Measurements from ENCODE around the gene DLGAP3.

The DLGAP3 gene

DNA sequence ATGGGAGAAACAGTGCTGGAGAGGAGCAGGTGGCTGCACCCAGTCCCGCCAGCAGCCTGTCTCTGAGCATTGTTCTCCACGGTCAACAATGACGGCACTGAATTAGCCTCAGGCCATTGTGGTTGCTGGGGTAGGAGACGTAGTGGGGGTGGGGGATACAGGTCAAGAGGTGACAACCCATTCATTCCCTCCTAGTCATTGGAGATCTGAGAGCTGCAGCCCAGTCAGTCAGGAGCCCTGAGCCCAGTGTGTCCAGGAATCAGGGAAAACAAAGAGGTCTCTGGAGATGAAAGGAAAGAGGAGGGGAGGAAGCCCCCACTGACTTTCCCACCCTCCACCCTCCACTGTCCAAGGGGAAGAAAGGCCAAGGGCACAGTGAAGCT is 85.2 kb downstream of the DLGAP3 start:
- TF ChIP-seq CTCF (IDR thresholded peaks at IDR 0.05; ENCODE audit: insufficient read depth, missing control alignments) = no peak
- no peak for DNase-seq (ENCODE audit: insufficient read length, low spot score)
- no peak for FAIRE-seq

- no peak for TF ChIP-seq CTCF (IDR thresholded peaks at IDR 0.05; ENCODE audit: insufficient read depth, missing control alignments)
- DNase-seq (ENCODE audit: insufficient read length, low spot score) = no peak
- no peak for FAIRE-seq
Measured at GRCh38 chr1:34843392-34844251, 85.8 kb downstream of the DLGAP3 start.

DNA sequence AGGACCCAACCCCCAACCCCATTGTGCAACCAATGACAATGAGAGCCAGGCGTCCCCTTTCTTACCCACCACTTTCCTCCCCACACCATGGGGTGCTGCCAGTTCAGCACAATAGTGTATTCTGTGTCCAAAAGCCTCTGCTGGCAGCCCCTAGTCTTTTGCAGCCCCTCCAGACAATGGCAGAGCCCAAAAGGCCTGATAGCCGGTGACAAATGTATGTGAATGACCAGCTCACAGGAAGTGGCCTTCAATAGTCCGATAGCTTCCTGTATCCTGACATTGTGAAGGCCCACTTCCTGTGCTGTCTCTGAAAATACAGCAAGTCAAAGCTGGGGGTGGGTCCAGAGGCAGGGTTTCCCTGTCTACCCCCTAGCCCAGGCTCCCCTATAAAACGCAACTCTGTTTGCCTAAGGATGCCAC is 86.5 kb downstream of the DLGAP3 start:
- FAIRE-seq = no peak
- no peak for TF ChIP-seq CTCF (IDR thresholded peaks at IDR 0.05; ENCODE audit: insufficient read depth, missing control alignments)
- no peak for DNase-seq (ENCODE audit: insufficient read length, low spot score)

DNA sequence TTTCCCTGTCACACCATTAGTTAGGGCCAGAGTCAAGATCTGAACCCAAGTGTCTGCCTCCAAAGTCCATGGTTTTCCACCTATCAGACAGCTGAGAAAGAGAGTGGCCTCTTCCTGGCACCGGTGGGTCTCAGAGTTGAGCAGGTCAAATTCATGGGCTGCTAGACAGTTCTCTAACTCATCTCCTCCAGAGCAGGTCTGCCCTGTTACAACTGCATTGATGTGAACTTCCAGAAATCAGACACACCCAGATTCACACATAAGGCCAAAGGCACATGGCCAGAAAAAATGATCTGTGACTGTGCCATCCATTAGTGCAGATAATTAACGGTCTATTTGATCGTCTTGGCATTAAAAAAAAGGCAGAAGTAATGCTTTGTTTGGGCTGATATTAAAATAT is 87.4 kb downstream of the DLGAP3 start:
- FAIRE-seq (no peak), DNase-seq (ENCODE audit: insufficient read length, low spot score) (no peak)
- no peak for TF ChIP-seq CTCF (IDR thresholded peaks at IDR 0.05; ENCODE audit: insufficient read depth, missing control alignments)

DNA sequence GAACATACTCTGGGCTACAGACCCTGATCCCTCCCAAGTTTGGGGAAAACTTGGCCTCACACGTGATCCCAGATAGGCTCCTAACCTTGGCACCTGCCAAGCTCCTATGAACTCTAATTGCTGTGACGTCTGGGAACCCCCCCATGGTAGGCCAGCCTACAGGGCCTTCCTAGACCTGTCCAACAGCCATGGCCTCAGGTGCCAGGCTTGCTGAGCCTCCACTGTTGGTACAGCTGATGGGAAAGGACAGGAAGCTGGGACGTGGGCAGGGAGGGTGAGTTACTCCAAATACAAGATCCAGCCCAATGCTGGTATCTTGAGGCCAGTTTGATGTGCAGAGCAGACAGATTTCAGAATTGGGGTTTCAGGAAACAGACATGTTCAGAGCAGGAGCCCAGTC is 89.0 kb downstream of the DLGAP3 start:
- no peak for TF ChIP-seq CTCF (IDR thresholded peaks at IDR 0.05; ENCODE audit: insufficient read depth, missing control alignments)
- no peak for FAIRE-seq
- no peak for DNase-seq (ENCODE audit: insufficient read length, low spot score)

DNA sequence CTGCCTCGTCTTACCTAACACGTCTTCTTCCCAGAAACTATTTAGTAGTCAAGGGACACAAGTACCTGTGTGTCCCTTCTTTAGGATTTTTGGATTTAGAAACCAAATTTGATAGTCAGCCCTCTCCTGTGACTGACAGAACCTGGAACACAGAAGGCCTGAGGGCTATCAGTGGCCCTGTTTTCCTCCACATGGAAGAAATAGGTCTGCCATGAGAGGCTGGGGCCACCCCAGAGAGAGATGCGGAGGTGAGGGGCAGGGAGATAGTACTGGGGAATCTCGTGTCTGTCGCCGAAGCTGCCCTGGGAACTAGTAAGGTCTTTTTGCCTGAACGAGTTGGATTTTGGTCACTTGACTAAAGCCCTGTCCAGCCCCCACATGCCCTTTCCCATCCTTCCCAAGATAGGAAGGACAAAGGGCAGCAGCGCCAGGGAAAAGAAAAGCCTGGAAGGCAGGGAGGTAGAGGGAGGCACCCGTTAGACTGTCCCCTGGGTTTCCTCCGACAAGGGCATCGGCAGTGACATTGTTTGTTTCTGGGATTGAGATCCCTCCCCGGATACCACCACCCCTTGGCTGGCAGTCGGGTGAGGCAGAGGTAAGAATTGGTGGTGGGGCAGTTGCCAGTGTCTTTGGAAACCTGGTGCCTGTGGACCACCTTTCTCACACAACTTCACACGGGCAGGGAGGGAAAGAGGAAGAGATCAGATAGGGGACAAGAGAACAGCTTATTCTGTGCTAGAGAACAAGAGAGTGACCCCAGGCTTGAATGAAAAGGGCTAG is 89.7 kb downstream of the DLGAP3 start:
- DNase-seq (ENCODE audit: insufficient read length, low spot score) = no peak
- no peak for FAIRE-seq
- no peak for TF ChIP-seq CTCF (IDR thresholded peaks at IDR 0.05; ENCODE audit: insufficient read depth, missing control alignments)

DNA sequence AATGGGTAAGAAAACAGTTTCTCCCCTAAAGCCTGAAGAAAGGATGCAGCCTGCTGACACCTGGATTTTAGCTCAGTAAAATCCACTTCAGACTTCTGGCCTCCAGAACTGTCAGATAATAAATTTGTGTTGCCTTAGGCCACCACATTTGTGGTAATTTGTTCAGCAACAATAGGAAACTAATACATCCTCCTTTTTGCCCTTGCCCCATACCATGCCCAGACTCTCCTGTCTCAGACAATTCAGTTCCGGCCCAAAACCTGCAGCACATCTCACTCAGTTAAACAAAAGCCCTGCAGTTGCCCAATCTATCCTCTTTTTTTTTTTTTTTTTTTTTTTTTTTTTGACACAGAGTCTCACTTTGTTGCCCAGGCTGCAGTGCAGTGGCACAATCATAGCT is 95.7 kb downstream of the DLGAP3 start:
- no peak for DNase-seq (ENCODE audit: insufficient read length, low spot score)
- TF ChIP-seq CTCF (IDR thresholded peaks at IDR 0.05; ENCODE audit: insufficient read depth, missing control alignments) = no peak
- FAIRE-seq = no peak

Data from D721Med (cell line).